Neural progenitor cell (in vitro differentiated cells): Measurements from ENCODE around the gene SCO2. TPM values are rescaled to one million over a fixed set of nuclear protein-coding genes. Genes with fewer than 3 reads are reported as not detected.

Experiments used
- DNase-seq: peaks from one replicate; pipeline ENCODE4 v3.0.0-alpha.2; 2016; ENCODE audit warnings: low spot score
- H2AFZ ChIP-seq: fragments of 200-600 bp; sonication (generic); replicated peaks from 2 replicates; pipeline ENCODE4 v1.6.1; 2016; ENCODE audit warnings: antibody characterized with exemption
- H3F3A ChIP-seq: fragments of 200-600 bp; sonication (generic); 2 replicates; pipeline ENCODE4 v1.6.1; 2016; ENCODE audit warnings: antibody characterized with exemption, low read depth
- H3K27ac ChIP-seq: fragments of 200-600 bp; sonication (generic); 2 replicates; pipeline ENCODE4 v1.5.1; 2016; ENCODE audit warnings: mild to moderate bottlenecking
- H3K27me3 ChIP-seq: fragments of 200-600 bp; sonication (generic); 2 replicates; pipeline ENCODE4 v1.6.1; 2016; ENCODE audit warnings: mild to moderate bottlenecking, moderate library complexity
- H3K36me3 ChIP-seq: fragments of 200-600 bp; sonication (generic); 2 replicates; pipeline ENCODE4 v1.5.1; 2016
- H3K4me1 ChIP-seq: fragments of 200-600 bp; sonication (generic); 2 replicates; pipeline ENCODE4 v1.6.1; 2016; ENCODE audit warnings: mixed run types
- H3K4me2 ChIP-seq: fragments of 200-600 bp; sonication (generic); 2 replicates; pipeline ENCODE4 v1.6.1; 2016
- H3K4me3 ChIP-seq: fragments of 200-600 bp; sonication (generic); 2 replicates; pipeline ENCODE4 v1.5.1; 2016
- H3K79me2 ChIP-seq: fragments of 200-600 bp; sonication (generic); 2 replicates; pipeline ENCODE4 v1.6.1; 2016; ENCODE audit warnings: low read depth
- H3K9ac ChIP-seq: fragments of 200-600 bp; sonication (generic); 2 replicates; pipeline ENCODE4 v1.6.1; 2016
- H3K9me3 ChIP-seq: fragments of 200-600 bp; sonication (generic); 2 replicates; pipeline ENCODE4 v1.5.1; 2016; ENCODE audit warnings: low read depth
- H4K20me1 ChIP-seq: fragments of 200-600 bp; sonication (generic); 2 replicates; pipeline ENCODE4 v1.6.1; 2016; ENCODE audit warnings: low read depth
- H3K27ac Mint-ChIP-seq: 3 replicates; pipeline ENCODE4 v1.8.0; 2021; ENCODE audit warnings: mixed read lengths
- H3K27me3 Mint-ChIP-seq: 2 replicates; pipeline ENCODE4 v1.8.0; 2022; ENCODE audit warnings: low read depth, mild to moderate bottlenecking, inconsistent platforms, moderate library complexity, mixed read lengths; ENCODE audit not compliant: insufficient read depth
- H3K36me3 Mint-ChIP-seq: 3 replicates; pipeline ENCODE4 v1.8.0; 2021; ENCODE audit warnings: mixed read lengths
- H3K4me1 Mint-ChIP-seq: 3 replicates; pipeline ENCODE4 v1.8.0; 2021; ENCODE audit warnings: mixed read lengths
- H3K4me3 Mint-ChIP-seq: 3 replicates; pipeline ENCODE4 v1.8.0; 2021; ENCODE audit warnings: mild to moderate bottlenecking, moderate library complexity, mixed read lengths
- H3K9me3 Mint-ChIP-seq: 3 replicates; pipeline ENCODE4 v1.8.0; 2020; ENCODE audit warnings: mixed read lengths
- EZH2 ChIP-seq: fragments of 200-600 bp; sonication (generic); IDR thresholded peaks from 2 replicates; pipeline ENCODE4 v1.6.1; 2017; ENCODE audit warnings: antibody characterized with exemption, mild to moderate bottlenecking, moderate library complexity
- EZH2phosphoT487 ChIP-seq: fragments of 200-600 bp; sonication (generic); IDR thresholded peaks from 2 replicates; pipeline ENCODE4 v1.6.1; 2017; ENCODE audit warnings: antibody characterized with exemption
- total RNA-seq: library from RNA; depleted of rRNA; stranded (reverse); fragments of >200 nt; gene quantifications from 2 replicates; pipeline ENCODE4 v1.2.3, GENCODE V29; 2015; ENCODE audit warnings: low replicate concordance
- TF ChIP-seq, protein P1 (sequence below): fragments of 200-600 bp; sonication (generic); IDR thresholded peaks from 2 replicates; pipeline ENCODE4 v1.5.1; 2017; ENCODE audit warnings: antibody characterized with exemption, mild to moderate bottlenecking

The SCO2 gene
- total RNA-seq, 1 donor from 2014 or later, result not detected

DNA sequence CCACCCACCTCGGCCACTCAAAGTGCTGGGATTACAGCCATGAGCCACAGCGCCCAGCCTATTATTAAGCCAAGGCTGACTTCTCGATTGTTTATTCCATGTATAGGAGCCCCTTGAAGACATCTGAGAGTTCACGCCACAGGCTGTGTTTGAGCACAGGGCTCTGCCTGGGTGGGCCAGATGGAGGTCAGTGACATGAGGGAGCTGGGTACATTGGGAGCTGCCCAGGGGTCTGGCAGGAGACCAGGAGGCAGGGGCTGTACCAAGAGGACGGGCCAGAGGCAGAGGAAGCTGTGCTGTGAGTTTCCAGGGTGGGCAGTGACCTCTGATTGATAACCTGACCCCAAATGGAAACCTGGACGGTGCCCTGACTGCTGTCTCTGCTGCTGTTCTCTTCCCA lies 23.3 kb downstream of the SCO2 start:
- no peaks in the 10 kb centered on the region for H3K9me3 Mint-ChIP-seq

DNA sequence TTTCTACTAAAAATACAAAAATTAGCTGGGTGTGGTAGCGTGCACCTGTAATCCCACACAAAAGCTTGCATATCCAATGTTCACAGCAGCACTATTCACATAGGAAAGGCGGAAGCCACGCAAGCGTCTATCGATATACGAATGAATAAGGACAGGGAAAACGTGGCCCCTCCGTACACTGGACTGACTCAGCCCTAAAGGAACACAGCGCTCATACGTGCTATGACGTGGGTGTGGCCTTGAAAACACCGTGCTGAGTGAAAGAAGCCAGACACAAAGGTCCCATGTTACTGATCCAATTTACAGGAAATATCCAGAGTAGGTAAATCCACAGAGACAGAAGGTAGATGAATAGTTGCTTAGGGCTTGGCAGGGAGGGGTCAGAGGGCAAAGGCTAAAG lies 24.9 kb downstream of the SCO2 start:
- Mint-ChIP-seq H3K4me1 (peaks cover 3% of the 10 kb centered on the region), H3K4me3 (no peak overlapping the region), H3K27ac (no peak overlapping the region), H3K36me3 (peaks cover 4% of the 10 kb centered on the region), H3K9me3 (no peaks in the 10 kb centered on the region), H3K27me3 (peaks cover 3% of the 10 kb centered on the region)
- Histone ChIP-seq H4K20me1 (no peaks in the 10 kb centered on the region), H3K4me3 (no peak overlapping the region), H3F3A (peaks cover 14% of the 10 kb centered on the region), H3K9me3 (no peaks in the 10 kb centered on the region), H3K79me2 (no peaks in the 10 kb centered on the region), H3K36me3 (no peaks in the 10 kb centered on the region), H3K27me3 (no peaks in the 10 kb centered on the region), H3K4me2 (no peak overlapping the region), H3K4me1 (no peaks in the 10 kb centered on the region), H3K9ac (no peak overlapping the region), H2AFZ (no peak overlapping the region), H3K27ac (no peak overlapping the region)
- DNase-seq, result no peak
- TF ChIP-seq EZH2phosphoT487 (no peak), EZH2 (no peak)
- TF ChIP-seq, protein P1, sequence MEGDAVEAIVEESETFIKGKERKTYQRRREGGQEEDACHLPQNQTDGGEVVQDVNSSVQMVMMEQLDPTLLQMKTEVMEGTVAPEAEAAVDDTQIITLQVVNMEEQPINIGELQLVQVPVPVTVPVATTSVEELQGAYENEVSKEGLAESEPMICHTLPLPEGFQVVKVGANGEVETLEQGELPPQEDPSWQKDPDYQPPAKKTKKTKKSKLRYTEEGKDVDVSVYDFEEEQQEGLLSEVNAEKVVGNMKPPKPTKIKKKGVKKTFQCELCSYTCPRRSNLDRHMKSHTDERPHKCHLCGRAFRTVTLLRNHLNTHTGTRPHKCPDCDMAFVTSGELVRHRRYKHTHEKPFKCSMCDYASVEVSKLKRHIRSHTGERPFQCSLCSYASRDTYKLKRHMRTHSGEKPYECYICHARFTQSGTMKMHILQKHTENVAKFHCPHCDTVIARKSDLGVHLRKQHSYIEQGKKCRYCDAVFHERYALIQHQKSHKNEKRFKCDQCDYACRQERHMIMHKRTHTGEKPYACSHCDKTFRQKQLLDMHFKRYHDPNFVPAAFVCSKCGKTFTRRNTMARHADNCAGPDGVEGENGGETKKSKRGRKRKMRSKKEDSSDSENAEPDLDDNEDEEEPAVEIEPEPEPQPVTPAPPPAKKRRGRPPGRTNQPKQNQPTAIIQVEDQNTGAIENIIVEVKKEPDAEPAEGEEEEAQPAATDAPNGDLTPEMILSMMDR, result no peak

More for the DNA sequence above, 23.3 kb downstream of the SCO2 start:
- Mint-ChIP-seq H3K36me3 (peaks cover 4% of the 10 kb centered on the region), H3K27me3 (peaks cover 3% of the 10 kb centered on the region), H3K27ac (no peak overlapping the region), H3K4me1 (peaks cover 3% of the 10 kb centered on the region), H3K4me3 (no peak overlapping the region)
- Histone ChIP-seq H3K4me2 (no peak overlapping the region), H3K9me3 (no peaks in the 10 kb centered on the region), H3K4me3 (no peak overlapping the region), H3K36me3 (no peaks in the 10 kb centered on the region), H3K27ac (no peak overlapping the region), H3K27me3 (no peaks in the 10 kb centered on the region), H2AFZ (no peak overlapping the region), H3K9ac (no peak overlapping the region), H3K79me2 (peaks cover 4% of the 10 kb centered on the region), H3F3A (peaks cover 14% of the 10 kb centered on the region), H4K20me1 (peaks cover 11% of the 10 kb centered on the region), H3K4me1 (peaks cover 7% of the 10 kb centered on the region)
- no peak for TF ChIP-seq EZH2
- TF ChIP-seq EZH2phosphoT487, result no peak
- TF ChIP-seq, protein P1, result no peak
- no peak for DNase-seq

DNA sequence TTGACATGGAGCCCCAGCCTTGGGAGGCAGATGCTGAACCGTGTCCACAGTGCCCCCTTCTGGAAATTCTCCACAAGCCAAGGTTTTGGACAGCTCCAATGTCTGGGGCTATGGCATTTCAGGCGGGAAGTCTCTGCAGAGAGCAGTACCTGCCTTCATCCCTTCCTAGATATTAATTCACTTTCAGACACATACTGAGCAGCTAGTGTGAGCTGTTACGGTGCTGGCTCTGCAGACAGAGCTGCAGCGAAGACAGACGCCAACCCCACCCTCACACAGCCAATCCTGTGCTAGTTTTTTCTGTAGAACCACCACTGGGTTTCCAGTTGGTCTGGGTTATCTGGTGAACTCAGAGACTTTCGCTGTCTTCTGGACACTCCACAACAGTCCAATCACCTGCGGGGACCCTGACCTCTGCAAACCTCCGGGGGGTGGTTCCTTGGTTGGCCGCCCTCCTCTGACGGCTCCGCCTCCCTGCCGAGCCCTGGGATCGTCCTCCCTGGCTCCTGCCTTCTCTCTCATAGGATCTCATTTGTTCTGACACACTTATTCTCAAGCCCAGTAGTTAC lies 27.0 kb downstream of the SCO2 start:
- no peak overlapping the region for H3K9ac ChIP-seq
- no peak overlapping the region for H3K4me3 ChIP-seq
- H3K36me3 ChIP-seq, result no peaks in the 10 kb centered on the region
- peak overlapping the region; percentile 59 for H2AFZ ChIP-seq
- H3K4me2 ChIP-seq, result peak overlapping the region; percentile 9
- H3K4me1 Mint-ChIP-seq, result peaks cover 3% of the 10 kb centered on the region
- TF ChIP-seq EZH2phosphoT487 (no peak), EZH2 (no peak)
- TF ChIP-seq, protein P1, result peak; percentile 75
- no peak overlapping the region for H3K27ac Mint-ChIP-seq
- peak; percentile 86 for DNase-seq
- no peaks in the 10 kb centered on the region for H4K20me1 ChIP-seq
- H3K4me1 ChIP-seq, result no peaks in the 10 kb centered on the region
- H3K27me3 ChIP-seq, result no peaks in the 10 kb centered on the region
- H3K36me3 Mint-ChIP-seq, result peaks cover 4% of the 10 kb centered on the region
- no peaks in the 10 kb centered on the region for H3K9me3 Mint-ChIP-seq
- H3K4me3 Mint-ChIP-seq, result no peak overlapping the region
- H3K9me3 ChIP-seq, result no peaks in the 10 kb centered on the region
- H3F3A ChIP-seq, result peaks cover 14% of the 10 kb centered on the region
- H3K79me2 ChIP-seq, result no peaks in the 10 kb centered on the region
- peaks cover 3% of the 10 kb centered on the region for H3K27me3 Mint-ChIP-seq
- H3K27ac ChIP-seq, result no peak overlapping the region
